K562 (cell line): ENCODE data around the gene CD14. TPM values are rescaled to one million over a fixed set of nuclear protein-coding genes. Genes with fewer than 3 reads are reported as not detected.

Experiments used
- ARID2 ChIP-seq: fragments of 450-650 bp; IDR thresholded peaks from 2 replicates; pipeline ENCODE4 v1.6.1; 2017; ENCODE audit warnings: antibody characterized with exemption, mild to moderate bottlenecking
- CBFA2T2 ChIP-seq: fragments of 450-650 bp; conservative IDR thresholded peaks from 2 replicates; pipeline ENCODE4 v1.6.1; 2017; ENCODE audit warnings: mild to moderate bottlenecking
- CGGBP1 ChIP-seq: fragments of 250-450 bp; sonication (Bioruptor Pico); IDR thresholded peaks from 2 replicates; pipeline ENCODE4 v1.9.0; 2021; ENCODE audit warnings: mild to moderate bottlenecking
- CSDE1 ChIP-seq, 2 experiments: fragments of 450-650 bp; IDR thresholded peaks; 2 replicates each; pipeline ENCODE4 v1.6.1; 2016; ENCODE audit warnings: mild to moderate bottlenecking in 1 of 2
- E2F3 ChIP-seq: fragments of 250-450 bp; sonication (Bioruptor Pico); IDR thresholded peaks from 2 replicates; pipeline ENCODE4 v1.4.0; 2020; ENCODE audit warnings: mild to moderate bottlenecking
- EP300 ChIP-seq: IDR thresholded peaks from 2 replicates; pipeline ENCODE4 v1.6.1; 2012; ENCODE audit warnings: low read length, improper control_type of control experiment
- EP400 ChIP-seq: fragments of 450-650 bp; IDR thresholded peaks from 2 replicates; pipeline ENCODE4 v1.6.1; 2017; ENCODE audit warnings: antibody characterized with exemption, mild to moderate bottlenecking, moderate library complexity
- ETV5 ChIP-seq: sonication (generic); formaldehyde crosslinking; IDR thresholded peaks from 2 replicates; pipeline ENCODE4 v1.4.0; 2020; ENCODE audit warnings: low read depth, mild to moderate bottlenecking, missing genetic modification reagents
- FOXA3 ChIP-seq, 2 experiments: fragments of 450-650 bp in 1 of 2; sonication (generic) in 1 of 2; formaldehyde crosslinking; IDR thresholded peaks in 1 of 2; conservative IDR thresholded peaks in 1 of 2; 2 replicates each; pipeline versions ENCODE4 v1.4.0 to v1.8.0; 2020 to 2022; ENCODE audit warnings: mild to moderate bottlenecking in 2 of 2, missing genetic modification reagents in 1 of 2
- HDAC2 ChIP-seq: fragments of 450-650 bp; IDR thresholded peaks from 2 replicates; pipeline ENCODE4 v1.6.1; 2016; ENCODE audit warnings: mild to moderate bottlenecking
- HMBOX1 ChIP-seq: sonication (generic); IDR thresholded peaks from 2 replicates; pipeline ENCODE4 v1.6.1; 2016
- HOXB6 ChIP-seq: fragments of 250-450 bp; sonication (Bioruptor Pico); IDR thresholded peaks from 2 replicates; pipeline ENCODE4 v1.5.1; 2022; ENCODE audit warnings: mild to moderate bottlenecking, borderline replicate concordance
- IRF1 ChIP-seq: sonication (generic); formaldehyde crosslinking; IDR thresholded peaks from 2 replicates; pipeline ENCODE4 v1.8.0; 2022; ENCODE audit warnings: missing genetic modification reagents, mild to moderate bottlenecking, borderline replicate concordance
- KDM5B ChIP-seq: fragments of 200-600 bp; sonication (generic); IDR thresholded peaks from 2 replicates; pipeline ENCODE4 v1.6.1; 2012; ENCODE audit warnings: low read depth, mild to moderate bottlenecking, moderate library complexity, low read length, control low read depth, inconsistent platforms; ENCODE audit not compliant: insufficient replicate concordance
- MAFK ChIP-seq: IDR thresholded peaks from 2 replicates; pipeline ENCODE4 v1.6.1; 2011; ENCODE audit warnings: low read length, improper control_type of control experiment
- NCOA4 ChIP-seq: fragments of 450-650 bp; IDR thresholded peaks from 2 replicates; pipeline ENCODE4 v1.6.1; 2018; ENCODE audit warnings: mild to moderate bottlenecking; ENCODE audit not compliant: partially characterized antibody
- NFIC ChIP-seq: fragments of 450-650 bp; IDR thresholded peaks from 2 replicates; pipeline ENCODE4 v1.6.1; 2017; ENCODE audit warnings: mild to moderate bottlenecking, inconsistent platforms
- PYGO2 ChIP-seq: fragments of 450-650 bp; IDR thresholded peaks from 2 replicates; pipeline ENCODE4 v1.6.1; 2016; ENCODE audit warnings: mild to moderate bottlenecking, missing genetic modification characterization, moderate library complexity, missing compliant biosample characterization
- SMARCA4 ChIP-seq: fragments of 450-650 bp; IDR thresholded peaks from 2 replicates; pipeline ENCODE4 v1.6.1; 2016
- SMARCC2 ChIP-seq: fragments of 450-650 bp; IDR thresholded peaks from 2 replicates; pipeline ENCODE4 v1.6.1; 2017; ENCODE audit warnings: antibody characterized with exemption, moderate library complexity, mild to moderate bottlenecking, low read depth
- TCF7L2 ChIP-seq: fragments of 150-350 bp; IDR thresholded peaks from 2 replicates; pipeline ENCODE4 v1.6.1; 2016; ENCODE audit warnings: low read depth, mild to moderate bottlenecking, low read length, moderate library complexity
- THAP7 ChIP-seq: fragments of 250-450 bp; sonication (Bioruptor Pico); IDR thresholded peaks from 2 replicates; pipeline ENCODE4 v1.5.0; 2021
- TRIM28 ChIP-seq: fragments of 450-650 bp; IDR thresholded peaks from 2 replicates; pipeline ENCODE4 v1.6.1; 2017
- WHSC1 ChIP-seq: IDR thresholded peaks from one replicate; pipeline ENCODE4 v1.6.1; 2012; ENCODE audit warnings: low read length, control low read depth, inconsistent platforms
- ZNF57 ChIP-seq: fragments of 450-650 bp; formaldehyde crosslinking; IDR thresholded peaks from 2 replicates; pipeline ENCODE4 v1.4.0; 2020; ENCODE audit warnings: mild to moderate bottlenecking, moderate library complexity
- polyA plus RNA-seq, 8 experiments: library from polyadenylated mRNA; depleted of rRNA in 4 of 8; stranded (reverse) in 5 of 8; unstranded in 3 of 8; fragments of >200 nt; fragmentation: Nextera tagmentation in 2 of 8; fragmentation: Illumina TruSeq in 1 of 8; extraction: Ambion mirVana in 2 of 8; extraction: Trizol in 1 of 8; gene quantifications; 2 replicates each; pipeline versions ENCODE4 v1.2.1 to v1.2.3, GENCODE V29; 2011 to 2014; ENCODE audit warnings: inconsistent platforms in 1 of 8, missing spikeins in 1 of 8
- total RNA-seq, 7 experiments: library from RNA; depleted of rRNA in 6 of 7; stranded (reverse); fragments of >200 nt in 6 of 7; fragmentation: Illumina TruSeq in 2 of 7; extraction: Trizol in 2 of 7; gene quantifications; 2 replicates each; pipeline versions ENCODE4 v1.2.1 to v1.2.3, GENCODE V29; 2011 to 2021; ENCODE audit warnings: low replicate concordance in 1 of 7
- TF ChIP-seq, protein P1 (sequence below): fragments of 450-650 bp; formaldehyde crosslinking; IDR thresholded peaks from 2 replicates; pipeline ENCODE4 v1.4.0; 2022; ENCODE audit warnings: mild to moderate bottlenecking, moderate library complexity
- TF ChIP-seq, protein P2 (sequence below): fragments of 450-650 bp; formaldehyde crosslinking; IDR thresholded peaks from 2 replicates; pipeline ENCODE4 v1.4.0; 2020; ENCODE audit warnings: mild to moderate bottlenecking

The CD14 gene
- total and polyA plus RNA-seq, 9 of the 15 experiments (the other 6 are each of a cell fraction or from before 2014, with no cell fraction given), result 0.07 to 0.47 (median 0.14) TPM; not detected in 2

GRCh38 chr5:140611020-140611521 lies 21.9 kb downstream of the CD14 start (continued):
- TF ChIP-seq, protein P1, sequence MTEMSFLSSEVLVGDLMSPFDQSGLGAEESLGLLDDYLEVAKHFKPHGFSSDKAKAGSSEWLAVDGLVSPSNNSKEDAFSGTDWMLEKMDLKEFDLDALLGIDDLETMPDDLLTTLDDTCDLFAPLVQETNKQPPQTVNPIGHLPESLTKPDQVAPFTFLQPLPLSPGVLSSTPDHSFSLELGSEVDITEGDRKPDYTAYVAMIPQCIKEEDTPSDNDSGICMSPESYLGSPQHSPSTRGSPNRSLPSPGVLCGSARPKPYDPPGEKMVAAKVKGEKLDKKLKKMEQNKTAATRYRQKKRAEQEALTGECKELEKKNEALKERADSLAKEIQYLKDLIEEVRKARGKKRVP, result 0 out of 2 replicates have a peak, but pooled peaks have one; percentile 38
- TF ChIP-seq SMARCC2 (peak; percentile 68; the same call in 1 of the 2 replicates), EP400 (peak; percentile 9; the same call in 1 of the 2 replicates), KDM5B (no peak), HOXB6 (no peak), PYGO2 (tag) (0 out of 2 replicates have a peak, but pooled peaks have one; percentile 27), ZNF57 (no peak), HDAC2 (peak; percentile 81; the same call in 1 of the 2 replicates), E2F3 (no peak), MAFK (no peak), ARID2 (no peak), CBFA2T2 (peak; percentile 99), TRIM28 (peak; percentile 99), HMBOX1 (peak; percentile 30; the same call in 1 of the 2 replicates), CSDE1 (IDR thresholded peaks at IDR 0.05) (no peak), WHSC1 (no peak), ETV5 (CRISPR knock-in tag) (peak; percentile 79), IRF1 (CRISPR knock-in tag) (no peak), NFIC (peak; percentile 93), TCF7L2 (peak; percentile 40; the same call in 1 of the 2 replicates), EP300 (peak; percentile 84), FOXA3 (CRISPR knock-in tag; conservative IDR thresholded peaks at IDR 0.05 in 1 of 2, IDR thresholded peaks at IDR 0.05 in 1 of 2) (0 out of 4 replicates have a peak, but pooled peaks of 1 of the 2 experiments have one; percentile 23), SMARCA4 (peak; percentile 92), THAP7 (CRISPR knock-in tag) (no peak), NCOA4 (no peak), CGGBP1 (CRISPR knock-in tag) (no peak)
- TF ChIP-seq, protein P2, sequence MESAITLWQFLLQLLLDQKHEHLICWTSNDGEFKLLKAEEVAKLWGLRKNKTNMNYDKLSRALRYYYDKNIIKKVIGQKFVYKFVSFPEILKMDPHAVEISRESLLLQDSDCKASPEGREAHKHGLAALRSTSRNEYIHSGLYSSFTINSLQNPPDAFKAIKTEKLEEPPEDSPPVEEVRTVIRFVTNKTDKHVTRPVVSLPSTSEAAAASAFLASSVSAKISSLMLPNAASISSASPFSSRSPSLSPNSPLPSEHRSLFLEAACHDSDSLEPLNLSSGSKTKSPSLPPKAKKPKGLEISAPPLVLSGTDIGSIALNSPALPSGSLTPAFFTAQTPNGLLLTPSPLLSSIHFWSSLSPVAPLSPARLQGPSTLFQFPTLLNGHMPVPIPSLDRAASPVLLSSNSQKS (CRISPR knock-in tag), result no peak
